Stimulated activated CD8-positive, alpha-beta memory T cell treated with anti-CD3 and anti-CD28 coated beads, Interleukin-15, amount 100 ng/mL, for 4 hours (primary cell): ENCODE measurements around the gene FARS2.
A peak's percentile ranks its signal among the peaks of the same experiment; 100 is the strongest.

Experiments
- DNase-seq, 2 donors: peaks; one replicate each; pipeline ENCODE4 v3.0.0-alpha.2; 2020; ENCODE audit warnings: low read depth in 2 of 2

The FARS2 gene

GRCh38 chr6:5580736-5581581 lies 319.6 kb downstream of the FARS2 start:
- no peak for DNase-seq

- no peak for DNase-seq
These were observed 321.4 kb downstream of the FARS2 start for GRCh38 chr6:5582762-5583161.

GRCh38 chr6:5583528-5583927 lies 322.2 kb downstream of the FARS2 start:
- no peak for DNase-seq

- DNase-seq = no peak
These were observed 322.8 kb downstream of the FARS2 start for GRCh38 chr6:5584078-5584482.

- no peak for DNase-seq
These were observed 326.3 kb downstream of the FARS2 start for GRCh38 chr6:5587648-5588047.

GRCh38 chr6:5589422-5590141 lies 328.3 kb downstream of the FARS2 start:
- DNase-seq = no peak

GRCh38 chr6:5590187-5590586 lies 328.9 kb downstream of the FARS2 start:
- no peak for DNase-seq

GRCh38 chr6:5592886-5593519 lies 331.7 kb downstream of the FARS2 start:
- DNase-seq = no peak

GRCh38 chr6:5595184-5595583 lies 333.9 kb downstream of the FARS2 start:
- no peak for DNase-seq

- DNase-seq = no peak
These were observed 336.1 kb downstream of the FARS2 start for GRCh38 chr6:5597413-5597812.

- DNase-seq = no peak
These were observed 336.8 kb downstream of the FARS2 start for GRCh38 chr6:5598123-5598522.

- DNase-seq = no peak
These were observed 337.8 kb downstream of the FARS2 start for GRCh38 chr6:5599127-5599526.

- DNase-seq = no peak
These were observed 344.6 kb downstream of the FARS2 start for GRCh38 chr6:5605937-5606336.

- no peak for DNase-seq
These were observed 345.2 kb downstream of the FARS2 start for GRCh38 chr6:5606546-5606945.

GRCh38 chr6:5610640-5611039 lies 349.3 kb downstream of the FARS2 start:
- DNase-seq = no peak

- DNase-seq = no peak
These were observed 355.9 kb downstream of the FARS2 start for GRCh38 chr6:5617179-5617578.

- peak in 1 of 2 donors; percentile 2 for DNase-seq
These were observed 357.9 kb downstream of the FARS2 start for GRCh38 chr6:5619249-5619648.

GRCh38 chr6:5622276-5623005 lies 361.1 kb downstream of the FARS2 start:
- DNase-seq = no peak

- no peak for DNase-seq
These were observed 362.5 kb downstream of the FARS2 start for GRCh38 chr6:5623769-5624168.

GRCh38 chr6:5624256-5624655 lies 362.9 kb downstream of the FARS2 start:
- no peak for DNase-seq

GRCh38 chr6:5626727-5627426 lies 365.6 kb downstream of the FARS2 start:
- DNase-seq = no peak
